Retinal pigment epithelial cell (primary cell): ENCODE measurements around the gene SLC4A3.

Experiments
- DNase-seq: peaks from one replicate; pipeline ENCODE4 v3.0.0-alpha.2; 2010; ENCODE audit warnings: low read depth
- H3K4me3 ChIP-seq: 2 replicates; pipeline ENCODE4 v1.5.1; 2011; ENCODE audit warnings: mild to moderate bottlenecking, low read length, control low read depth, moderate library complexity
- TF ChIP-seq, protein P1 (sequence below): conservative IDR thresholded peaks from 2 replicates; pipeline ENCODE4 v1.5.1; 2011; ENCODE audit warnings: low read depth, low read length, control low read depth, inconsistent platforms

SLC4A3 gene

DNA sequence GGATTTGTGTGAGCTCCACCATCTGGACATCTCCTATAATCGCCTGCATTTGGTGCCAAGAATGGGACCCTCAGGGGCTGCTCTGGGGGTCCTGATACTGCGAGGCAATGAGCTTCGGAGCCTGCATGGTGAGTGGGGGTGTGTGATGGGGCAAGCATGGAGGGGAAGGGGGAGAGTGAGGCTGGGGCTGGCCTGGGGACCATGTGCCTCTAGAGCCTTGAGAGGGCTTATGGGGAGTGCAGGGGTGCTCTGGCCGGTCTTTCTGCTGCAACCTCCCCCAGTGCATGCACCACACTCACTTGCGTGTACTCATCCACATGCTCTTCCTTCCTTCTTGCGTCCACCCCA is 21.8 kb upstream of the SLC4A3 start:
- TF ChIP-seq, protein P1, sequence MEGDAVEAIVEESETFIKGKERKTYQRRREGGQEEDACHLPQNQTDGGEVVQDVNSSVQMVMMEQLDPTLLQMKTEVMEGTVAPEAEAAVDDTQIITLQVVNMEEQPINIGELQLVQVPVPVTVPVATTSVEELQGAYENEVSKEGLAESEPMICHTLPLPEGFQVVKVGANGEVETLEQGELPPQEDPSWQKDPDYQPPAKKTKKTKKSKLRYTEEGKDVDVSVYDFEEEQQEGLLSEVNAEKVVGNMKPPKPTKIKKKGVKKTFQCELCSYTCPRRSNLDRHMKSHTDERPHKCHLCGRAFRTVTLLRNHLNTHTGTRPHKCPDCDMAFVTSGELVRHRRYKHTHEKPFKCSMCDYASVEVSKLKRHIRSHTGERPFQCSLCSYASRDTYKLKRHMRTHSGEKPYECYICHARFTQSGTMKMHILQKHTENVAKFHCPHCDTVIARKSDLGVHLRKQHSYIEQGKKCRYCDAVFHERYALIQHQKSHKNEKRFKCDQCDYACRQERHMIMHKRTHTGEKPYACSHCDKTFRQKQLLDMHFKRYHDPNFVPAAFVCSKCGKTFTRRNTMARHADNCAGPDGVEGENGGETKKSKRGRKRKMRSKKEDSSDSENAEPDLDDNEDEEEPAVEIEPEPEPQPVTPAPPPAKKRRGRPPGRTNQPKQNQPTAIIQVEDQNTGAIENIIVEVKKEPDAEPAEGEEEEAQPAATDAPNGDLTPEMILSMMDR, result no peak
- H3K4me3 ChIP-seq, result no peak overlapping the region
- no peak for DNase-seq

- H3K4me3 ChIP-seq, result no peak overlapping the region
- TF ChIP-seq, protein P1, result no peak
- DNase-seq, result no peak
Measured at GRCh38 chr2:219607931-219608330, 19.5 kb upstream of the SLC4A3 start.

- DNase-seq, result no peak
- TF ChIP-seq, protein P1, result no peak
- no peak overlapping the region for H3K4me3 ChIP-seq
Measured at GRCh38 chr2:219608399-219608964, 18.9 kb upstream of the SLC4A3 start.

GRCh38 chr2:219609149-219609750 is 18.2 kb upstream of the SLC4A3 start:
- no peak for DNase-seq
- no peak overlapping the region for H3K4me3 ChIP-seq
- TF ChIP-seq, protein P1, result no peak

DNA sequence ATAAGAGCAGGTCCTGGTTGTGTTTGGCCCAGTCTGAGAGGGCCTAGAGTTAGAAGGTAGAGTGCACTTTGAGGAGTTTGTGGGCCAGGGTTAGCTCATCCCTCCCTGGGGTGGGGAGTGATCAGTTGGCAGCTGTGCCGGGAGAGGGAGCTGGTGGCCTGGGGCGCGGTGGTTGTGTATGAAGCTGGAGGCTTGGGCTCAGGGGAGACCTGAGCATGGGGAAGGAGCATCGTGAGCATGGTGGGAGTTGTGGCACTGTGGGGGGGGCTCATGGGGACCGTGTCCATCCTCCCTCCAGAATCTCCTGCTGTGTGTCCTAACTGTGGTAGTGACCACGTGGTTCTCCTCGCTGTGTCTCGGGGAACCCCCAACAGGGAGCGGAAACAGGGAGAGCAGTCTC is 16.1 kb upstream of the SLC4A3 start:
- H3K4me3 ChIP-seq, result no peak overlapping the region
- TF ChIP-seq, protein P1, result no peak
- no peak for DNase-seq

GRCh38 chr2:219611866-219612576 is 15.4 kb upstream of the SLC4A3 start:
- TF ChIP-seq, protein P1, result no peak
- DNase-seq, result no peak
- H3K4me3 ChIP-seq, result no peak overlapping the region
